GM23338 (cell line): ENCODE data around the gene PPP6R3.

ENCODE experiments used
- CREB1 ChIP-seq: fragments of 250-450 bp; sonication (Bioruptor Pico); IDR thresholded peaks from 2 replicates; pipeline ENCODE4 v1.5.0; 2020; ENCODE audit warnings: low read depth, mild to moderate bottlenecking, moderate library complexity
- CTCF ChIP-seq, 2 experiments: fragments of 200-600 bp in 1 of 2; sonication (generic) in 1 of 2; conservative IDR thresholded peaks; 2 replicates each; pipeline versions ENCODE4 v1.5.1 to v1.6.1; 2016 to 2017; ENCODE audit warnings: antibody characterized with exemption in 2 of 2, low read depth in 2 of 2, mild to moderate bottlenecking in 2 of 2, moderate library complexity in 1 of 2
- EZH2 ChIP-seq: fragments of 200-600 bp; sonication (generic); IDR thresholded peaks from one replicate; pipeline ENCODE4 v1.8.0; 2017; ENCODE audit warnings: antibody characterized with exemption, mild to moderate bottlenecking, low read depth; ENCODE audit not compliant: unreplicated experiment
- EZH2phosphoT487 ChIP-seq: fragments of 200-600 bp; sonication (generic); IDR thresholded peaks from one replicate; pipeline ENCODE4 v1.8.1; 2018; ENCODE audit warnings: antibody characterized with exemption; ENCODE audit not compliant: unreplicated experiment
- POLR2AphosphoS5 ChIP-seq: IDR thresholded peaks from 2 replicates; pipeline ENCODE4 v1.6.1; 2016; ENCODE audit warnings: antibody characterized with exemption, low read depth
- REST ChIP-seq: IDR thresholded peaks from one replicate; pipeline ENCODE4 v1.6.1; 2018; ENCODE audit warnings: antibody characterized with exemption; ENCODE audit not compliant: unreplicated experiment

GRCh38 chr11:68412593-68413475 is 47.7 kb upstream of the PPP6R3 start:
- TF ChIP-seq CTCF (conservative IDR thresholded peaks at IDR 0.05; ENCODE audit: low read depth in 2 of 2): no peak
- TF ChIP-seq CREB1 (CRISPR knock-in tag): no peak
- no peak for TF ChIP-seq EZH2
- TF ChIP-seq EZH2phosphoT487: no peak
- TF ChIP-seq REST: no peak
- TF ChIP-seq POLR2AphosphoS5: no peak
